Activated B cell treated with CpG ODN at 0.5 μM for 24 hours (primary cell): Measurements from ENCODE around the gene NEDD9. TPM values are rescaled to one million over a fixed set of nuclear protein-coding genes. Genes with fewer than 3 reads are reported as not detected.
A peak's percentile ranks its signal among the peaks of the same experiment; 100 is the strongest.

Experiments
- ATAC-seq: fragments of 200-7000 bp; cut with Tn5 transposase; one replicate; pipeline ENCODE4 v1.10.0; 2021; ENCODE audit warnings: low read depth, mild to moderate bottlenecking, moderate library complexity
- CTCF ChIA-PET: fragments of 350-600 bp; sonication (Branson Sonifier 250); formaldehyde crosslinking; loops from one replicate; lab custom pipeline; 2021; ENCODE audit warnings: antibody characterized with exemption; lab: Charles Lee
- POLR2A ChIA-PET: fragments of 350-600 bp; sonication (Branson Sonifier 250); formaldehyde crosslinking; loops from one replicate; lab custom pipeline; 2021; ENCODE audit warnings: antibody characterized with exemption; lab: Charles Lee
- DNase-seq: peaks from one replicate; pipeline ENCODE4 v3.0.0; 2022
- H3K27ac Mint-ChIP-seq: one replicate; pipeline ENCODE4 v1.8.0; 2020; ENCODE audit warnings: mixed read lengths
- H3K27me3 Mint-ChIP-seq: one replicate; pipeline ENCODE4 v1.8.0; 2021; ENCODE audit warnings: mixed read lengths
- H3K36me3 Mint-ChIP-seq: one replicate; pipeline ENCODE4 v1.8.0; 2021; ENCODE audit warnings: low read depth, mixed read lengths
- H3K4me1 Mint-ChIP-seq: one replicate; pipeline ENCODE4 v1.8.0; 2021; ENCODE audit warnings: mixed read lengths
- H3K4me3 Mint-ChIP-seq: one replicate; pipeline ENCODE4 v1.8.0; 2020; ENCODE audit warnings: mild to moderate bottlenecking, mixed read lengths
- H3K9me3 Mint-ChIP-seq: one replicate; pipeline ENCODE4 v1.8.0; 2020; ENCODE audit warnings: mixed read lengths
- CTCF ChIP-seq: fragments of 200-600 bp; IDR thresholded peaks from one replicate; pipeline ENCODE4 v1.8.0; 2022; ENCODE audit warnings: antibody characterized with exemption, mild to moderate bottlenecking
- intact Hi-C: fragments of 100-400 bp; cut with micrococcal nuclease; formaldehyde crosslinking; loops from one replicate; pipeline ENCODE4 v1.15.1; 2024
- total RNA-seq: library from RNA; stranded (reverse); gene quantifications from 2 replicates; pipeline ENCODE4 v1.2.3, GENCODE V29; 2022

The NEDD9 gene
- total RNA-seq, 1 donor from 2014 or later = 61.9 TPM

- H3K27me3 Mint-ChIP-seq = no peaks in the 10 kb centered on the region
- DNase-seq (no peak), ATAC-seq (no peak)
- CTCF ChIA-PET = interaction anchor here (3.8 kb wide), 1 partner anchor 218 kb away, joined by 15 read pairs; no protein-coding TSS in a partner anchor
- peak overlapping the region; percentile 91 for H3K27ac Mint-ChIP-seq
- H3K36me3 Mint-ChIP-seq = peaks cover 44% of the 10 kb centered on the region
- POLR2A ChIA-PET = interaction anchor here (0.5 to 2.9 kb wide), 8 partner anchors 46 to 746 kb away, joined by 3 to 18 read pairs (median 4); partner anchors contain the start of gene NEDD9
- H3K4me3 Mint-ChIP-seq = peak overlapping the region; percentile 59
- no peaks in the 10 kb centered on the region for H3K9me3 Mint-ChIP-seq
- intact Hi-C loops = loop anchor here (5.0 kb wide), 2 partner anchors 34 to 186 kb away; partner anchors contain the start of gene SMIM13
- TF ChIP-seq CTCF = no peak
- H3K4me1 Mint-ChIP-seq = peaks cover 48% of the 10 kb centered on the region
Observed at GRCh38 chr6:11278207-11278559, 45.7 kb upstream of the NEDD9 start.

GRCh38 chr6:11277275-11278206, 45.1 kb upstream of the NEDD9 start:
- peaks cover 50% of the 10 kb centered on the region for H3K36me3 Mint-ChIP-seq
- H3K4me3 Mint-ChIP-seq = peak overlapping the region; percentile 59
- ChIA-PET CTCF (interaction anchor here (0.6 to 3.8 kb wide), 3 partner anchors 39 to 218 kb away, joined by 3 to 15 read pairs (median 3); no protein-coding TSS in a partner anchor), POLR2A (interaction anchor here (0.5 to 2.9 kb wide), 9 partner anchors 28 to 746 kb away, joined by 3 to 18 read pairs (median 4); partner anchors contain the start of gene NEDD9)
- H3K27me3 Mint-ChIP-seq = no peaks in the 10 kb centered on the region
- H3K9me3 Mint-ChIP-seq = no peaks in the 10 kb centered on the region
- intact Hi-C loops = loop anchor here (1.0 to 5.0 kb wide), 5 partner anchors 35 to 185 kb away; partner anchors contain the start of genes NEDD9 and SMIM13
- no peak for TF ChIP-seq CTCF
- H3K27ac Mint-ChIP-seq = peak overlapping the region; percentile 91
- ATAC-seq (peak; percentile 69), DNase-seq (no peak)
- peaks cover 48% of the 10 kb centered on the region for H3K4me1 Mint-ChIP-seq

- intact Hi-C loops = loop anchor here (1.0 to 5.0 kb wide), 5 partner anchors 35 to 185 kb away; partner anchors contain the start of genes NEDD9 and SMIM13
- no peak for TF ChIP-seq CTCF
- ChIA-PET CTCF (interaction anchor here (0.6 to 3.8 kb wide), 3 partner anchors 40 to 219 kb away, joined by 3 to 15 read pairs (median 3); no protein-coding TSS in a partner anchor), POLR2A (interaction anchor here (0.7 to 2.9 kb wide), 5 partner anchors 29 to 183 kb away, joined by 3 to 18 read pairs (median 5); partner anchors contain the start of gene NEDD9)
- Mint-ChIP-seq H3K9me3 (no peaks in the 10 kb centered on the region), H3K27ac (peak overlapping the region; percentile 91), H3K27me3 (no peaks in the 10 kb centered on the region), H3K4me3 (no peak overlapping the region), H3K36me3 (peaks cover 57% of the 10 kb centered on the region), H3K4me1 (peaks cover 48% of the 10 kb centered on the region)
- DNase-seq (no peak), ATAC-seq (no peak)
Observed at GRCh38 chr6:11276911-11277274, 44.4 kb upstream of the NEDD9 start.

GRCh38 chr6:11276228-11276627, 43.8 kb upstream of the NEDD9 start:
- intact Hi-C loops = loop anchor here (2.0 to 5.0 kb wide), 4 partner anchors 36 to 185 kb away; partner anchors contain the start of gene SMIM13
- ATAC-seq (no peak), DNase-seq (no peak)
- Mint-ChIP-seq H3K27me3 (no peaks in the 10 kb centered on the region), H3K9me3 (no peaks in the 10 kb centered on the region), H3K36me3 (peaks cover 60% of the 10 kb centered on the region), H3K4me3 (no peak overlapping the region), H3K4me1 (peaks cover 48% of the 10 kb centered on the region), H3K27ac (peak overlapping the region; percentile 91)
- no peak for TF ChIP-seq CTCF
- ChIA-PET CTCF (interaction anchor here (1.2 to 3.8 kb wide), 2 partner anchors 109 to 220 kb away, joined by 3 to 15 read pairs; no protein-coding TSS in a partner anchor), POLR2A (interaction anchor here (1.1 to 2.9 kb wide), 3 partner anchors 44 to 184 kb away, joined by 3 to 18 read pairs (median 8); partner anchors contain the start of gene NEDD9)
